22Rv1 (cell line): ENCODE results near the gene ABCC9.

Experiments
- H3K27ac ChIP-seq: fragments of 450-650 bp; 2 replicates; pipeline ENCODE4 v1.5.1; 2017
- ZFX ChIP-seq: fragments of 450-650 bp; IDR thresholded peaks from 2 replicates; pipeline ENCODE4 v1.6.1; 2017; ENCODE audit warnings: antibody characterized with exemption, borderline replicate concordance
- TF ChIP-seq, protein P1 (sequence below): fragments of 450-650 bp; IDR thresholded peaks from 2 replicates; pipeline ENCODE4 v1.5.1; 2017; ENCODE audit warnings: mild to moderate bottlenecking

The ABCC9 gene

DNA sequence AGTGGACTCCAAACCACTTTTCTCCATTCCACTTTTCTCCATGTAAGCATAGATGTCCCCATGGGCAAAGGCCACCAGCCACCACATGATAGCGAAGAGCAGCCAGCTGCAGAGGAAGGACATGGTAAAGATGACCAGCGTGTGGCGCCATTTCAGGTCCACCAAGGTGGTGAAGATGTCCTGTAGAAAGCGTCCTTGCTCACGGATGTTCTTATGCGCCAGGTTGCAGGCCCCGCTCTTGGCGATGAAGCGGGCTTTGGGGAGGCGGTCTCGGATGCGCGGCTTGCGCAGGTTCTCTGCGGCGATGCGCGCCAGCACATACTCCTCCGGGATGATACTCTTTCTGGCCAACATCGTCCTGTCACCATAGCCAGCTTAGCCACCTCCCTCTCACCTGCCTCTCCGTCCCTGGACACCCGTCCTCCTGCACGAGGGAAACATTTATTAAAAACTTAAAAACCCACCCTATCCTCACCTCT lies 167.9 kb downstream of the ABCC9 start:
- TF ChIP-seq, protein P1, sequence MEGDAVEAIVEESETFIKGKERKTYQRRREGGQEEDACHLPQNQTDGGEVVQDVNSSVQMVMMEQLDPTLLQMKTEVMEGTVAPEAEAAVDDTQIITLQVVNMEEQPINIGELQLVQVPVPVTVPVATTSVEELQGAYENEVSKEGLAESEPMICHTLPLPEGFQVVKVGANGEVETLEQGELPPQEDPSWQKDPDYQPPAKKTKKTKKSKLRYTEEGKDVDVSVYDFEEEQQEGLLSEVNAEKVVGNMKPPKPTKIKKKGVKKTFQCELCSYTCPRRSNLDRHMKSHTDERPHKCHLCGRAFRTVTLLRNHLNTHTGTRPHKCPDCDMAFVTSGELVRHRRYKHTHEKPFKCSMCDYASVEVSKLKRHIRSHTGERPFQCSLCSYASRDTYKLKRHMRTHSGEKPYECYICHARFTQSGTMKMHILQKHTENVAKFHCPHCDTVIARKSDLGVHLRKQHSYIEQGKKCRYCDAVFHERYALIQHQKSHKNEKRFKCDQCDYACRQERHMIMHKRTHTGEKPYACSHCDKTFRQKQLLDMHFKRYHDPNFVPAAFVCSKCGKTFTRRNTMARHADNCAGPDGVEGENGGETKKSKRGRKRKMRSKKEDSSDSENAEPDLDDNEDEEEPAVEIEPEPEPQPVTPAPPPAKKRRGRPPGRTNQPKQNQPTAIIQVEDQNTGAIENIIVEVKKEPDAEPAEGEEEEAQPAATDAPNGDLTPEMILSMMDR, result peak; percentile 75
- TF ChIP-seq ZFX, result no peak

DNA sequence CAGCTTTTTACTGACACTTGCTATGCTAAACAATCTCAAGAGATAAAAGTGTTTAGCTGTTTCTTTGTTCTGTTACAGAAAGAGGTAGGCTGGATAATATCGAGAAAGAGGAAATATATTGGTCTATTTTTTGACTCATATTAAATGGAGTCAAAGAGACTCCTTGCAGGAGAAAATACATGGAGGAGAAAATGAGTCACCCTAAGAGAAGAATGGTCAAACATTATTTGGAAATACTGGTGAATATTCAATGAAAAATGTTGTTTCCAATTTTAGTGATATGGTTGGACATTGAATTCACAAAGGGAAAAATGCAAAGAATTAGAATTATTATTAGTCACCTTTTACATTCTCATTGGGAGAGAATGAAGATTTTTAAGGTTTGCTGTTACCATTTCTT lies 169.9 kb downstream of the ABCC9 start:
- TF ChIP-seq ZFX, result no peak
- TF ChIP-seq, protein P1, result no peak

More for the DNA sequence above, 167.9 kb downstream of the ABCC9 start:
- H3K27ac ChIP-seq, result no peak overlapping the region

DNA sequence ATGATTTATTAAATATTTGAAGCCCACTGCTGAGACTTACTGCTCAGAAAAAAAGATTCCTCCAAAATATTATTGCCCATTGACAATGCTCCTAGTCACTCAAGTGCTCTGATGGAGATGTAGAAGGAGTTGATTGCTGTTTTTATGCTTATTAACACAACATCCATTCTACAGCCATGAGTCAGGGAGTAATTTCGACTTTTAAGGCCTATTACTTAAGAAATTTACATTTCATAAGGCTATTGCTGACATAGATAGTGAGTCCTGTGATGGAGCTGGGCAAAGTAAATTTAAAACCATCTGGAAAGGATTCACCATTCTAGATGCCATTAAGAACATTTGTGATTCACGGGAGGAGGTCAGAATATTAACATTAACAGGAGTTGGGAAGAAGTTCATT lies 171.9 kb downstream of the ABCC9 start:
- H3K27ac ChIP-seq, result no peak overlapping the region
- TF ChIP-seq ZFX, result no peak
- TF ChIP-seq, protein P1, result no peak

More for the DNA sequence above, 169.9 kb downstream of the ABCC9 start:
- no peak overlapping the region for H3K27ac ChIP-seq

DNA sequence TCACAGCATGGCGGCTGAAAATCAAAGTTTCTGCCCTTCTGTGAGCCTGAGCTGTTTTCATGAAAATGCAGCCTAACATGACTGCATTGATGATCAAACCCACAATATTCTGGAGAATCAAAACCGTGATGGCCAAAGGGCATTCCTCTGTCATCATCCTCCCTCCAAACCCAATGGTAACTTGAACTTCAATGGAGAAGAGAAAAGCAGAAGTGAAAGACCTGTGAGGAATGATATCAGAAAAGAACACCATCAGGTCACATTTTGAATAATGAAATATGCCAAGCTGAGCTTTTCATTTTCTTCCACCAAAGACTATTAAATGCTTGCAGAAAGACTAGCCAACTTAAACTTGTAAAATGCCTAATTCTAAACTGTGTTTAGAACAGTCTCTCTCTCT lies 174.8 kb downstream of the ABCC9 start:
- no peak overlapping the region for H3K27ac ChIP-seq
- TF ChIP-seq ZFX, result no peak
- TF ChIP-seq, protein P1, result no peak

DNA sequence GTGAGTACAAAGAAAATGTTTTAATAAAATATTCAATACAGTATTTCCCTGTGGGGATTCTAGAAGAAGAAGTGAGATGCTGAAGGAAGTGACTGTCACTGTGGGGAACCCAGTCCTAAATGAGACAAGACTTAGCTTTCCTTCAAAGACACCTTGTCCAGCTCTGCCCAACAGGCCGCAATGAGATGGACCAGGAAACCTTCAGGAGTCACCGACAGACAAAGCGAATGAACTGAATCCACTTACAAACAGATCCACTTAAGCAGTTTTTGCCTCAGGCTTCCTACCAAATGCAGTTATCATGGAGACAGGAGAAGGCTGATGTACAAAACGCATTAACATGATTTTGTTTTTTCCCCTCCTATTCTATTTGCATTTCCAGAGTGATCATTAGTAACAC lies 176.3 kb downstream of the ABCC9 start:
- no peak overlapping the region for H3K27ac ChIP-seq
- TF ChIP-seq ZFX, result no peak
- TF ChIP-seq, protein P1, result no peak

DNA sequence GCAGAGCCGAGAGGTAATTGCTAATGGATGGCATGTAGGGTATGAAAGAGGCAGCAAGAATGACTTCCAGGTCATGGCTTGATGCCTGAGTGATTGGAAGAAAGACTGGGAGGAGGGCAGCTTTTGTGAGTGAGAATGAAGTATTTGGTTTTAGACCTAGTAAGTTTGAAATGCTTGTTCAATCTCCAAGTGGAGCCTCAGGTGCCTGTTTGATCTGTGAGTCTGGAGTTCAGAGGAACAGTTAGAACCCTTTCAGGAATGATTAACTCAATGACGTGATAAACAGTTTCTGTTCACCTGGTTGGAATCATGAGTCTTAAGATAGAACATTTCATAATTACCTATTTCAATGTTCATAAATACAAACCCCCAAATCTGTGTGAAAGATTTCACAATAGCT lies 177.2 kb downstream of the ABCC9 start:
- no peak overlapping the region for H3K27ac ChIP-seq
- TF ChIP-seq, protein P1, result no peak
- TF ChIP-seq ZFX, result no peak

DNA sequence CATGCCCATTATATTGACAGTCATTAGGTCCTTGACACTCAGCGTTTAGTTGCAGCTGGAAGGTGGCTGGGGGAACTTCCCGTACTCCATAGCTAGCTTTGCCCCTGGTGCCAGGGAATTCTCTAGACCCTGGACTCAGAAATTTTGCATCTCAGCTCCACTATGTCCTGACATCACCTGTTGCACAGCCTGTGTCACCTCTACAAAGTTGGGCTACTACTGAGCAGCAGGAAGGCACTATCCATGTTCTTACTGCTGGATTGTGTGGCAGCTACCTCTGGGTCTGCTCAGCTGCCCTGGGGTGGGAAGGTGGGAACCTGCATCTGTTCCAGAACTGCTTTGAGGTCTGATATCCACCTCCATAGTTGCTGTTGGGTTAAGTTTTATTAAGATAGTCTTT lies 177.7 kb downstream of the ABCC9 start:
- no peak overlapping the region for H3K27ac ChIP-seq
- TF ChIP-seq ZFX, result no peak
- TF ChIP-seq, protein P1, result no peak
